Measurements from ENCODE around the gene KLHL6. TPM values are rescaled to one million over a fixed set of nuclear protein-coding genes. Genes with fewer than 3 reads are reported as not detected.
A peak's percentile ranks its signal among the peaks of the same experiment; 100 is the strongest.

Gene KLHL6
- total RNA-seq, 4 donors from 2014 or later = 2.1 to 4.5 (median 3.0) TPM

GRCh38 chr3:183556722-183557121 lies 1.2 kb upstream of the KLHL6 start:
- Histone ChIP-seq H3K27ac (no peak overlapping the region), H3K27me3 (no peaks in the 10 kb centered on the region), H3K4me1 (peaks cover 0 to 7% (median 3%) of the 10 kb centered on the region in 4 donors), H3K36me3 (no peaks in the 10 kb centered on the region), H3K9me3 (no peaks in the 10 kb centered on the region), H3K4me3 (no peak overlapping the region)
- TF ChIP-seq POLR2A (IDR thresholded peaks at IDR 0.05) = no peak
- no peak for TF ChIP-seq EP300 (IDR thresholded peaks at IDR 0.05)
- TF ChIP-seq CTCF (IDR thresholded peaks at IDR 0.05) = no peak
- no peak for DNase-seq (ENCODE audit: low spot score in 2 of 2)
- WGBS, 2 donors = 88 to 91% methylated on average over 5 of the region's 5 CpGs

GRCh38 chr3:183554377-183554776 lies 1.1 kb downstream of the KLHL6 start:
- DNase-seq (ENCODE audit: low spot score in 2 of 2) = no peak
- Histone ChIP-seq H3K9me3 (no peaks in the 10 kb centered on the region), H3K27me3 (no peaks in the 10 kb centered on the region), H3K4me3 (peak overlapping the region in 2 of 4 donors; percentile 25 to 39), H3K4me1 (peaks cover 0 to 10% (median 4%) of the 10 kb centered on the region in 4 donors), H3K27ac (peak overlapping the region in 2 of 4 donors; percentile 41 to 70), H3K36me3 (no peaks in the 10 kb centered on the region)
- 47 to 59% methylated on average over 1 of the region's 1 CpG for WGBS, 2 donors
- TF ChIP-seq EP300 (IDR thresholded peaks at IDR 0.05) = peak in 1 of 2 donors; percentile 40
- TF ChIP-seq CTCF (IDR thresholded peaks at IDR 0.05) = no peak

- TF ChIP-seq CTCF (IDR thresholded peaks at IDR 0.05) = no peak
- WGBS, 2 donors = 71 to 78% methylated on average over 8 of the region's 8 CpGs
- DNase-seq (ENCODE audit: low spot score in 2 of 2) = no peak
- no peaks in the 10 kb centered on the region for H3K27me3 ChIP-seq
- H3K4me3 ChIP-seq = peak overlapping the region in 2 of 4 donors; percentile 5 to 39
- H3K9me3 ChIP-seq = no peaks in the 10 kb centered on the region
- H3K36me3 ChIP-seq = no peaks in the 10 kb centered on the region
- peak overlapping the region in 2 of 4 donors; percentile 44 to 70 for H3K27ac ChIP-seq
- H3K4me1 ChIP-seq = peaks cover 0 to 10% (median 4%) of the 10 kb centered on the region in 4 donors
Observed at GRCh38 chr3:183553334-183554026, 2.0 kb downstream of the KLHL6 start.

GRCh38 chr3:183551930-183552329 lies 3.6 kb downstream of the KLHL6 start:
- Histone ChIP-seq H3K4me3 (no peak overlapping the region), H3K9me3 (no peaks in the 10 kb centered on the region), H3K27ac (no peak overlapping the region), H3K36me3 (no peaks in the 10 kb centered on the region), H3K4me1 (peaks cover 0 to 10% (median 4%) of the 10 kb centered on the region in 4 donors), H3K27me3 (no peaks in the 10 kb centered on the region)
- DNase-seq (ENCODE audit: low spot score in 2 of 2) = no peak
- 70 to 71% methylated on average over 6 of the region's 6 CpGs for WGBS, 2 donors
- no peak for TF ChIP-seq CTCF (IDR thresholded peaks at IDR 0.05)
- no peak for TF ChIP-seq POLR2A (IDR thresholded peaks at IDR 0.05)
- TF ChIP-seq EP300 (IDR thresholded peaks at IDR 0.05) = no peak

GRCh38 chr3:183548262-183548769 lies 7.2 kb downstream of the KLHL6 start:
- DNase-seq (ENCODE audit: low spot score in 2 of 2) = no peak
- Histone ChIP-seq H3K9me3 (no peaks in the 10 kb centered on the region), H3K27ac (no peak overlapping the region), H3K27me3 (no peaks in the 10 kb centered on the region), H3K4me1 (peaks cover 0 to 10% (median 3%) of the 10 kb centered on the region in 4 donors), H3K4me3 (no peak overlapping the region), H3K36me3 (no peaks in the 10 kb centered on the region)
- WGBS, 2 donors = 52 to 75% methylated on average over 2 of the region's 2 CpGs
- TF ChIP-seq EP300 (IDR thresholded peaks at IDR 0.05) (no peak), POLR2A (IDR thresholded peaks at IDR 0.05) (no peak), CTCF (IDR thresholded peaks at IDR 0.05) (no peak)

Data from tibial nerve (tissue), 4 donors.